ENCODE results near the gene TEX101.
"Not testable (repeated sequence)": the region's sequence is repeated elsewhere in the genome, so short reads cannot be mapped to it uniquely, and the experiment has no call there.

The TEX101 gene

GRCh38 chr19:43433689-43434088, 19.0 kb downstream of the TEX101 start:
- no peak for DNase-seq (ENCODE audit: low read depth)

GRCh38 chr19:43435775-43436174, 21.1 kb downstream of the TEX101 start:
- TF ChIP-seq CTCF (IDR thresholded peaks at IDR 0.05; ENCODE audit: insufficient read depth, low read depth, low read length, missing control alignments) = no peak
- H3K4me3 ChIP-seq (ENCODE audit: low read depth, low read length) = no peak overlapping the region

More at GRCh38 chr19:43433689-43434088, 19.0 kb downstream of the TEX101 start:
- no peak overlapping the region for H3K4me3 ChIP-seq (ENCODE audit: low read depth, low read length)
- no peak for TF ChIP-seq CTCF (IDR thresholded peaks at IDR 0.05; ENCODE audit: insufficient read depth, low read depth, low read length, missing control alignments)

GRCh38 chr19:43437284-43437683, 22.6 kb downstream of the TEX101 start:
- not testable (repeated sequence) for DNase-seq (ENCODE audit: low read depth); H3K4me3 ChIP-seq (ENCODE audit: low read depth, low read length)

More at GRCh38 chr19:43435775-43436174, 21.1 kb downstream of the TEX101 start:
- no peak for DNase-seq (ENCODE audit: low read depth)

- DNase-seq (ENCODE audit: low read depth) = no peak
- no peak overlapping the region for H3K4me3 ChIP-seq (ENCODE audit: low read depth, low read length)
- TF ChIP-seq CTCF (IDR thresholded peaks at IDR 0.05; ENCODE audit: insufficient read depth, low read depth, low read length, missing control alignments) = no peak
Observed at GRCh38 chr19:43437712-43438111, 23.0 kb downstream of the TEX101 start.

- DNase-seq (ENCODE audit: low read depth) = no peak
- TF ChIP-seq CTCF (IDR thresholded peaks at IDR 0.05; ENCODE audit: insufficient read depth, low read depth, low read length, missing control alignments) = no peak
- no peak overlapping the region for H3K4me3 ChIP-seq (ENCODE audit: low read depth, low read length)
Observed at GRCh38 chr19:43438291-43439031, 23.8 kb downstream of the TEX101 start.

GRCh38 chr19:43439032-43439708, 24.5 kb downstream of the TEX101 start:
- H3K4me3 ChIP-seq (ENCODE audit: low read depth, low read length) = no peak overlapping the region
- no peak for TF ChIP-seq CTCF (IDR thresholded peaks at IDR 0.05; ENCODE audit: insufficient read depth, low read depth, low read length, missing control alignments)
- DNase-seq (ENCODE audit: low read depth) = peak; percentile 21

- DNase-seq (ENCODE audit: low read depth) = no peak
- H3K4me3 ChIP-seq (ENCODE audit: low read depth, low read length) = no peak overlapping the region
- no peak for TF ChIP-seq CTCF (IDR thresholded peaks at IDR 0.05; ENCODE audit: insufficient read depth, low read depth, low read length, missing control alignments)
Observed at GRCh38 chr19:43439709-43440063, 25.0 kb downstream of the TEX101 start.
